Activated CD8-positive, alpha-beta memory T cell treated with anti-CD3 and anti-CD28 coated beads for 24 hours (primary cell): ENCODE results near the gene FAM53A.
"Not testable (repeated sequence)": the region's sequence is repeated elsewhere in the genome, so short reads cannot be mapped to it uniquely, and the experiment has no call there.

Experiments
- DNase-seq: peaks from one replicate; pipeline ENCODE4 v3.0.0-alpha.2; 2020

The FAM53A gene

GRCh38 chr4:1618438-1618837, 65.7 kb downstream of the FAM53A start:
- DNase-seq = no peak

- DNase-seq = no peak
Observed at GRCh38 chr4:1616557-1616930, 67.6 kb downstream of the FAM53A start.

GRCh38 chr4:1615786-1616556, 68.1 kb downstream of the FAM53A start:
- DNase-seq = no peak

GRCh38 chr4:1614854-1615595, 69.1 kb downstream of the FAM53A start:
- no peak for DNase-seq

- no peak for DNase-seq
Observed at GRCh38 chr4:1614502-1614853, 69.6 kb downstream of the FAM53A start.

- no peak for DNase-seq
Observed at GRCh38 chr4:1614049-1614448, 70.1 kb downstream of the FAM53A start.

- DNase-seq = no peak
Observed at GRCh38 chr4:1613099-1613495, 71.0 kb downstream of the FAM53A start.

GRCh38 chr4:1612278-1613098, 71.6 kb downstream of the FAM53A start:
- no peak for DNase-seq

- no peak for DNase-seq
Observed at GRCh38 chr4:1611501-1611870, 72.6 kb downstream of the FAM53A start.

GRCh38 chr4:1610791-1611500, 73.2 kb downstream of the FAM53A start:
- no peak for DNase-seq

GRCh38 chr4:1609901-1610790, 74.0 kb downstream of the FAM53A start:
- no peak for DNase-seq

- no peak for DNase-seq
Observed at GRCh38 chr4:1608821-1609500, 75.2 kb downstream of the FAM53A start.

GRCh38 chr4:1608196-1608820, 75.8 kb downstream of the FAM53A start:
- DNase-seq = no peak

- not testable (repeated sequence) for DNase-seq
Observed at GRCh38 chr4:1607436-1608195, 76.5 kb downstream of the FAM53A start.

- no peak for DNase-seq
Observed at GRCh38 chr4:1604706-1605205, 79.4 kb downstream of the FAM53A start.

GRCh38 chr4:1604181-1604705, 79.9 kb downstream of the FAM53A start:
- DNase-seq = no peak

GRCh38 chr4:1603413-1604135, 80.5 kb downstream of the FAM53A start:
- no peak for DNase-seq

- DNase-seq = no peak
Observed at GRCh38 chr4:1602655-1603412, 81.3 kb downstream of the FAM53A start.
